Upper lobe of right lung (tissue), 1 donor: ENCODE measurements around the gene TEAD4. TPM values are rescaled to one million over a fixed set of nuclear protein-coding genes. Genes with fewer than 3 reads are reported as not detected.

Source experiments
- ATAC-seq: fragments of 200-7000 bp; cut with Tn5 transposase; one replicate; pipeline ENCODE4 v1.9.1; 2020; ENCODE audit warnings: mild to moderate bottlenecking, moderate library complexity
- DNase-seq: peaks from one replicate; pipeline ENCODE4 v3.0.0-alpha.2; 2020
- H3K27ac ChIP-seq: fragments of 200-600 bp; one replicate; pipeline ENCODE4 v1.8.0; 2022
- H3K27me3 ChIP-seq: fragments of 200-600 bp; one replicate; pipeline ENCODE4 v1.8.0; 2022; ENCODE audit warnings: mild to moderate bottlenecking
- H3K36me3 ChIP-seq: fragments of 200-600 bp; one replicate; pipeline ENCODE4 v1.8.0; 2022
- H3K4me1 ChIP-seq: fragments of 200-600 bp; one replicate; pipeline ENCODE4 v1.8.0; 2022
- H3K4me3 ChIP-seq: fragments of 200-600 bp; one replicate; pipeline ENCODE4 v1.8.0; 2022; ENCODE audit warnings: mild to moderate bottlenecking
- H3K9me3 ChIP-seq: fragments of 200-600 bp; one replicate; pipeline ENCODE4 v1.8.0; 2022
- intact Hi-C: fragments of 100-400 bp; cut with DNase I; formaldehyde crosslinking; loops from one replicate; pipeline ENCODE4 v1.11.0; 2022
- total RNA-seq: library from RNA; stranded (reverse); fragmentation: NEBNext Ultra II Directional; extraction: Animal tissue kit (Norgen Biotek cat#: 25700); gene quantifications from one replicate; pipeline ENCODE4 v1.2.1, GENCODE V29; 2021
- TF ChIP-seq, protein P1 (sequence below): fragments of 200-600 bp; IDR thresholded peaks from one replicate; pipeline ENCODE4 v1.8.0; 2022; ENCODE audit warnings: antibody characterized with exemption
- donor health status: DM: no; HTN: yes; CAD: no; lungs with severe emphysema.

TEAD4 gene
- total RNA-seq, 1 donor from 2014 or later, result 42.5 TPM

DNA sequence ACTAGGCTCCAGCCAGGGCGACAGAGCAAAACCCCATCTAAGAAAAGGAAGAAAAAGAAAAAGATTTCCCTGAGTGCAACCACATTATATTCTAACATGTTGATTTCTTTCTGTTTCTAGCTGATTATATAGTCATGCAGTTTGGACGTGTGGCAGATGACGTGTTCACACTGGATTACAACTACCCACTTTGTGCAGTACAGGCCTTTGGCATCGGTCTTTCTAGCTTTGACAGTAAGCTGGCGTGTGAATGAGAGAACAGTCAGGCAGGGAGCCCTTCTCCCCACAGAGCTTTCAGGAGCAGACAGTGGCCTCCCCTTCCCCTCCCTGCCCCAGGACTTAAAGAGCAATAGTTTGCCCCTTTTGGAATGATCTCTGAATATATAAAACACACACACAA, 20.0 kb upstream of the TEAD4 start:
- H3K27ac ChIP-seq, result no peak overlapping the region
- H3K4me1 ChIP-seq, result no peaks in the 10 kb centered on the region
- DNase-seq, result no peak
- no peak for ATAC-seq
- H3K27me3 ChIP-seq, result no peaks in the 10 kb centered on the region
- TF ChIP-seq, protein P1, sequence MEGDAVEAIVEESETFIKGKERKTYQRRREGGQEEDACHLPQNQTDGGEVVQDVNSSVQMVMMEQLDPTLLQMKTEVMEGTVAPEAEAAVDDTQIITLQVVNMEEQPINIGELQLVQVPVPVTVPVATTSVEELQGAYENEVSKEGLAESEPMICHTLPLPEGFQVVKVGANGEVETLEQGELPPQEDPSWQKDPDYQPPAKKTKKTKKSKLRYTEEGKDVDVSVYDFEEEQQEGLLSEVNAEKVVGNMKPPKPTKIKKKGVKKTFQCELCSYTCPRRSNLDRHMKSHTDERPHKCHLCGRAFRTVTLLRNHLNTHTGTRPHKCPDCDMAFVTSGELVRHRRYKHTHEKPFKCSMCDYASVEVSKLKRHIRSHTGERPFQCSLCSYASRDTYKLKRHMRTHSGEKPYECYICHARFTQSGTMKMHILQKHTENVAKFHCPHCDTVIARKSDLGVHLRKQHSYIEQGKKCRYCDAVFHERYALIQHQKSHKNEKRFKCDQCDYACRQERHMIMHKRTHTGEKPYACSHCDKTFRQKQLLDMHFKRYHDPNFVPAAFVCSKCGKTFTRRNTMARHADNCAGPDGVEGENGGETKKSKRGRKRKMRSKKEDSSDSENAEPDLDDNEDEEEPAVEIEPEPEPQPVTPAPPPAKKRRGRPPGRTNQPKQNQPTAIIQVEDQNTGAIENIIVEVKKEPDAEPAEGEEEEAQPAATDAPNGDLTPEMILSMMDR, result no peak
- no peak overlapping the region for H3K4me3 ChIP-seq
- peaks cover 52% of the 10 kb centered on the region for H3K36me3 ChIP-seq
- no peaks in the 10 kb centered on the region for H3K9me3 ChIP-seq
- intact Hi-C loops, result no loop called here

DNA sequence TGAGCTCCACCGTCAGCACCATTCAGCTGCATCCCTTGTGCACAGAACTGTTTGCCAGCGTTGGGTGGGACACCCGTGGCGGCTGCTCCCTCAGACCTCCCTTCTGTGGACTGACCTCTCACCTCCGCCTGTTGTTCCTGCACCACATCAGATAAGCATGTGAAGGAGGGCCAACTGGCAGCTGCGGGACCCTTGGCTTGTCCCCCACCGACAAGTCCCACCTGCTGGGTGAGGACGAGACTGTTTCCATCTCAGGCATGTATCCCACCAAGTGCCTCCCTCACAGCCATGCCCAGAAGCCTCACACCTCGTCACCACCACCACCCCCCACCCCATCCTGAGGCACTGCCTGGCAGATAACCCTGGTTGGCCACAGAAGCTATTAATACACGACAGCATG, 18.6 kb upstream of the TEAD4 start:
- TF ChIP-seq, protein P1, result no peak
- Histone ChIP-seq H3K27me3 (no peaks in the 10 kb centered on the region), H3K4me3 (no peak overlapping the region), H3K27ac (no peak overlapping the region), H3K9me3 (no peaks in the 10 kb centered on the region), H3K36me3 (peaks cover 39% of the 10 kb centered on the region), H3K4me1 (peaks cover 4% of the 10 kb centered on the region)
- DNase-seq (no peak), ATAC-seq (no peak)
- intact Hi-C loops, result no loop called here

DNA sequence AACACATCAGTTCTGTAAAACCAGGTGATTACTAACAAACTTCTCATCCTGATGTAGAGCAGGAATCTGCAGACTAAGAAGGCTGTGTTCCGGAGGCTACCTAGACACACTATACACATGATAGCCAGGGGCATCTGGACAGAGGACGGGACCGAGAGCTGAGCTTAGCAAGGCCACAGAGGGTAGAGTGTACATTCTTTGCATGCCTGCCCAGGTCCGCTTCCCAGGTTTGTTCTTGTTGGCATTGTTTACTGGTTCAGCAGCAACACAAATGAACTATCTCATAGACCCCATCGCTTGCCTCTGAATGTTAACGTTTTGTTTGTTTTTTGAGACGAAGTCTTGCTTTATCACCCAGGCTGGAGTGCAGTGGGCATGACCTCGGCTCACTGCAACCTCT, 17.7 kb upstream of the TEAD4 start:
- Histone ChIP-seq H3K4me3 (no peak overlapping the region), H3K4me1 (peaks cover 4% of the 10 kb centered on the region), H3K27me3 (no peaks in the 10 kb centered on the region), H3K36me3 (peaks cover 30% of the 10 kb centered on the region), H3K9me3 (no peaks in the 10 kb centered on the region), H3K27ac (no peak overlapping the region)
- DNase-seq, result no peak
- no peak for ATAC-seq
- intact Hi-C loops, result no loop called here
- TF ChIP-seq, protein P1, result no peak

DNA sequence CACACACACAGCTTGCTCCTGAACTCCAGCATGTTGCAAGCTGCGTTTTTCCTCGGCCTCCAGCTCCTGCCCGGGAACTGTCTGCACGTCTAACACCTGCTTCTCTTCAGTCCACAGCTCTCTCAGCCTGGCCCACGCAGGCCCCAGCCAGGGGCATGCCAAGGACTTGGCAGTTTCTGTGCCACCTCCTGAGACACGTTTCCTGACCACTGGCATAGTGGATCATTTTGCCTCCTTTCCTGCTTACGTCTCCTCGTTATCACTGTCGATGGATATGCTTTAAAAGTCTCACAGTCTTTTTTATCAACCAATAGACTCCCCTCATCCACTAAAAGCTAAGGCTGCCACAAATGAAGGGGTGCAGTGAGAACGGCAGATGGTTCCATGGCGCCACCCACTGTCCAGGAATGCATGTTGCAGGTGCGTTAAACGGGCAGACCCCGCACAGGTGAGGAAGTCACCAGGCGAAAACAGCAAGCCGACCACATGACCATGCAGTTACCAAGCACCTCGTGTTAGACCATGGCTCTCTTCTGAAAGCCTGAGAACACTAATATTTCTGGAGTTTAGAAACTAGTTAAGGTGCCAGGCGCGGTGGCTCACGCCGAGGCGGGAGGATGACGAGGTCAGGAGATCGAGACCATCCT, 14.7 kb upstream of the TEAD4 start:
- no peaks in the 10 kb centered on the region for H3K27me3 ChIP-seq
- DNase-seq, result peak; percentile 76
- no peaks in the 10 kb centered on the region for H3K9me3 ChIP-seq
- H3K36me3 ChIP-seq, result peaks cover 9% of the 10 kb centered on the region
- TF ChIP-seq, protein P1, result peak; percentile 70
- intact Hi-C loops, result no loop called here
- H3K4me1 ChIP-seq, result peaks cover 4% of the 10 kb centered on the region
- no peak overlapping the region for H3K27ac ChIP-seq
- ATAC-seq, result peak; percentile 90
- H3K4me3 ChIP-seq, result no peak overlapping the region

DNA sequence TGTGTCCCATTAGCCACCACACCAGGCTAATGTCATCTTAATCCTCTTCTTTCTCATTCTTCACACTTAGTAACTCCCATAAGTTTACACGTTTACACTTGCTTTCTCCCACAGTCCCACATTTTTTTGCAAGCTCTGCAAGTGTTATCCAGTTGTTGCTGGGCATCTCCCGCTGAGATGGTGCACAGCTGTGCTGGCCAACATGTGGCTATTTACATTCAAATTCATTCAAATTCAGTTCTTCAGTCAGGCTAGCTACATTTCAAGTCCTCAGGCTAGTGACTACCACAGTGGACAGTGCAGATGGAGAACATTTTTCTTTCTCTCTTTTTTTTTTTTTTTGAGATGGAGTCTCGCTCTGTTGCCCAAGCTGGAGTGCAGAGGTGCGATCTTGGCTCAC, 9.8 kb upstream of the TEAD4 start:
- Histone ChIP-seq H3K9me3 (no peaks in the 10 kb centered on the region), H3K27ac (no peak overlapping the region), H3K4me1 (peaks cover 4% of the 10 kb centered on the region), H3K36me3 (no peaks in the 10 kb centered on the region), H3K4me3 (no peak overlapping the region), H3K27me3 (no peaks in the 10 kb centered on the region)
- no peak for DNase-seq
- intact Hi-C loops, result no loop called here
- TF ChIP-seq, protein P1, result no peak
- ATAC-seq, result no peak

DNA sequence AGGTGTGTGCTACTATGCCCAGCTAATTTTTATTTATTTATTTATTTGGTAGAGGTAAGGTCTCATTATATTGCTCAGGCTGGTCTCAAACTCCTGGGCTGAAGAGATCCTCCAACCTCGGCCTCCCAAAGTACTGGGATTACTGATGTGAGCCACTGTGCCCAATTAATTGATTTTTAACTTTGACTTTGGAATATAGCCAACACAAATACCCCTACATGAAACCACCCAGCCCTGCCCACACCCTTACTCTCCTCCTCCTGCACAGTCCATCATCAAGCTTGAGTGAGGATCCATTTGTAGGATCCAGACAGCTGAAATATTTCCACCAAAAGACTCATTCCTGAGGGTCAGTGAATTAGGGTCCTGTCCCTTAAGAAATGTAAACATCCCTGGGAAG, 3.3 kb upstream of the TEAD4 start:
- no peak overlapping the region for H3K27ac ChIP-seq
- no peaks in the 10 kb centered on the region for H3K36me3 ChIP-seq
- H3K4me3 ChIP-seq, result no peak overlapping the region
- TF ChIP-seq, protein P1, result no peak
- ATAC-seq (no peak), DNase-seq (no peak)
- H3K27me3 ChIP-seq, result no peaks in the 10 kb centered on the region
- no peaks in the 10 kb centered on the region for H3K9me3 ChIP-seq
- peaks cover 14% of the 10 kb centered on the region for H3K4me1 ChIP-seq
- intact Hi-C loops, result no loop called here
